AG10803 (cell line): ENCODE results near the gene UBP1.

Experiments
- DNase-seq: peaks from one replicate; pipeline ENCODE4 v3.0.0; 2010; ENCODE audit warnings: low read depth
- H3K4me3 ChIP-seq: 2 replicates; pipeline ENCODE4 v1.5.1; 2011; ENCODE audit warnings: mild to moderate bottlenecking, low read length, control low read depth
- TF ChIP-seq, protein P1 (sequence below): conservative IDR thresholded peaks from 2 replicates; pipeline ENCODE4 v1.5.1; 2011; ENCODE audit warnings: mild to moderate bottlenecking, low read length, control low read depth, inconsistent platforms

UBP1 gene

DNA sequence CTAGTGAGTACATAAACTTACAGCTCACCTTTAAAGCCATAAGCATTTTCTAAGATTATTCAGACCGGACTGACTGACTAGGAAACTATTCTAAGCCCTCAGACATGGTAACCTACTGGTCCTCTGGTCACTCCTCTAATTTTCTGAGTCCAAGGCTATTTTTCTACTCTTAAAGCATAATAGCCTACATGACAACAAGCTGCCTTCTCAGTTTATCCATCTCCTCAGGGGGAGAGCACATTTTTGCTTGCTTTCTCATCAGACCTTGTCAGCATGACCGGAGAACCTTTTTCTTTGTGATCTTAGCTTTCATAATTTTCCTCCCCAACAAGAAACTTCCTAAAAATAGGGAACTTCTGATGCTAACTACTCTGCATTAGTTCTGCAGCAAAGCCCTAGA is 38.4 kb downstream of the UBP1 start:
- DNase-seq, result no peak
- TF ChIP-seq, protein P1, sequence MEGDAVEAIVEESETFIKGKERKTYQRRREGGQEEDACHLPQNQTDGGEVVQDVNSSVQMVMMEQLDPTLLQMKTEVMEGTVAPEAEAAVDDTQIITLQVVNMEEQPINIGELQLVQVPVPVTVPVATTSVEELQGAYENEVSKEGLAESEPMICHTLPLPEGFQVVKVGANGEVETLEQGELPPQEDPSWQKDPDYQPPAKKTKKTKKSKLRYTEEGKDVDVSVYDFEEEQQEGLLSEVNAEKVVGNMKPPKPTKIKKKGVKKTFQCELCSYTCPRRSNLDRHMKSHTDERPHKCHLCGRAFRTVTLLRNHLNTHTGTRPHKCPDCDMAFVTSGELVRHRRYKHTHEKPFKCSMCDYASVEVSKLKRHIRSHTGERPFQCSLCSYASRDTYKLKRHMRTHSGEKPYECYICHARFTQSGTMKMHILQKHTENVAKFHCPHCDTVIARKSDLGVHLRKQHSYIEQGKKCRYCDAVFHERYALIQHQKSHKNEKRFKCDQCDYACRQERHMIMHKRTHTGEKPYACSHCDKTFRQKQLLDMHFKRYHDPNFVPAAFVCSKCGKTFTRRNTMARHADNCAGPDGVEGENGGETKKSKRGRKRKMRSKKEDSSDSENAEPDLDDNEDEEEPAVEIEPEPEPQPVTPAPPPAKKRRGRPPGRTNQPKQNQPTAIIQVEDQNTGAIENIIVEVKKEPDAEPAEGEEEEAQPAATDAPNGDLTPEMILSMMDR, result no peak
- no peak overlapping the region for H3K4me3 ChIP-seq

DNA sequence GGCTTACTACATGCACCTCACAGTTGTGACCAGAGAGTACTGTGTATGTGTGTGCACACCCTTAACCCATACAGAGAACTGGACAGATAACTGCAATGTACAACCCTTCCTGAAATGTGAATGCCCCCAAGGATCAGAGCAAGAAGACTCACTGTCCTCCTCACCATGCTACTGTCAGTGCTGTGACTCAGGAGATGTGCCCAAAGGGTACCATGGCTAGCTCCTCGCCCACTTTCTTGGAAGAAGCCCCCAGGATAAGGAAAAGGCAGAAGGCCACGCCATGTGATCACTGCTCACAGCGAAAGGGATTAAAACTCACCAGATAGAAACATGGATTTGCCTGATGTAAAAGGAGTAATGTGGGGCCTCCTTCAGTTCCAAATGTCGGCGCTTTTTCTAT is 41.8 kb downstream of the UBP1 start:
- TF ChIP-seq, protein P1, result no peak
- H3K4me3 ChIP-seq, result no peak overlapping the region
- DNase-seq, result no peak

DNA sequence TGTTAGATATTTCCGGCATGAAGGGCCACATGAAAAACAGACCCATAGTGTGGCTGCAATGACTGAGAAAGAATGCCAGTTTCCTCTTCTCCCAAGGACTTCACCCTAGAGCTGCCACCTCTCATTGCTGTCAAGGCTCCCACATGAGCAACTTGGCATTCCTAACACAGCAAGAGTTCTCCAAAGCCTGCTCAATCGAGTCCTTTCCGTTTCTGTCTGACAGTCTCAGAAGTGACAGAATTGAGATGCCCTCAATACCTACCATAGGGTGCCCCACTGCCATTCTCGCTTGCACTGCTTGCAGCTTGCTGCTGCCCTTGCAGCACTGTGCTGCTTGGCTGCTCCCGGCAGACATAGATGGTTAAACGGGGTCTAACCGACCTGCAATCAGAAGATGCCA is 44.3 kb downstream of the UBP1 start:
- H3K4me3 ChIP-seq, result no peak overlapping the region
- TF ChIP-seq, protein P1, result no peak
- DNase-seq, result no peak

DNA sequence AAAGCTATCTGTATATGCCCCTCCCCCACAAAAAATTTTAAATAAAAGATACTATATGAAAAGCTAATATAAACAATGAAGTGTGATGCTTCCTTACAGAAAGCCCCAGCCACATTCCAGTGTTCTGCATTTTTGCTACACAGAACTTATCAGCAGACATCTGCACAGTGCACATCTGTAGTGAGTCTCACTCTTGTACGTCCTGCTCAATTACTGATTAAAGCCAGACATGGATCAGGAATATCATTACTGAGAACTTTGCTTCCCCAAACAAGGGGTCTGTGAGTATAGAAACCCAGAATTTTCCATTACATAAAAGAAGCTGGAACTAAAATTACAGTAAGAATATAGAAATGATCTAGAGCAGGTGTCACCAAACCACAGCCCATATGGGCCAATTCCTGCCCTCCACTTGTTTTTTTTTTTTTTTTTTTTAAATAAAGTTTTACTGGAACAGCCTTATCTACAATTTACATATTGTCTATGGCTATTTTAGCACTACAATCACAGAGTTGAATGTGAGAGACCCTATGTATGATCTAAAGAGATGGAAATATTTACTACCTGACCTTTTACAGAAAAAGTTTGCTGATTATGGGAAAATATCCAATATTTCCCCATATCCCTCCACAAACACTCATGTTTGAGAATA is 45.7 kb downstream of the UBP1 start:
- DNase-seq, result no peak
- TF ChIP-seq, protein P1, result no peak
- H3K4me3 ChIP-seq, result no peak overlapping the region

DNA sequence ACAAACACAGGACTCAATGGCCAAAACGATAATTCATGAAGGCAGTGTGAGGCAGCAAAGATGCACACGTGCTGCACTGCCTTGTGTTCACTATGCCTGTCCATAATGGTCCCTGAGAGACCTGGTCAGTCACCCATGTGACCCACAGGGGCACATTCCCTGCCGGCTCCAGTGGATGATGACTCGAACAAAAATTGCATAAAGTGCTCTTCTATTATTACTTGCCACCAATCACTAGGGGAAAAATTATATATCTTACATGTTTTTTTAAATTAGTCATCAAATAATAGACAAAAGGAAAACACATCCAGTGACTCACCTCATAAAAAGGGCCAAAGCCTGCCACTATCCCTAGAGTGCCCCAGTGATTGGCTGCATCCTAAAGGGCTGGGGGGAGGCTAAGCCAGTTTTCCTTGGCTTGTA is 47.5 kb downstream of the UBP1 start:
- peak; percentile 85 for DNase-seq
- TF ChIP-seq, protein P1, result no peak
- H3K4me3 ChIP-seq, result no peak overlapping the region

DNA sequence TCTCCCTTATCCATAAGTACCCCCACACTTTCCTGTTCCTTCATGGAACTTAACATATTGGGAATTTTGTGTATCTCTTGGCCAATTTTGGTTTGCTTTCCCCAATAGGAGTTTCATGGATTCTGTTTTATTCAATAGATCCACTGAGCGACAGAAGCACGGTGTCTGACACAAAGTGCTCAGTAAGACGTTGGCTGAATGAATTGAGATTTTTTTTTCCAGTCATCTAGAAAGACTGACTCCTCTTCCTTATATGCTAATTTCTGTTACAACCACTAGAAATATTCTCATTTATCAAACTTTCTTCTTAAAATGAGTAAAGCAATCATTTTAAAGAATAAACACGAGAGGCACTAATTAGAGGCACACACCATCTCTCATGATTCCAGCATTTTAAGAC is 48.1 kb downstream of the UBP1 start:
- no peak overlapping the region for H3K4me3 ChIP-seq
- TF ChIP-seq, protein P1, result no peak

DNA sequence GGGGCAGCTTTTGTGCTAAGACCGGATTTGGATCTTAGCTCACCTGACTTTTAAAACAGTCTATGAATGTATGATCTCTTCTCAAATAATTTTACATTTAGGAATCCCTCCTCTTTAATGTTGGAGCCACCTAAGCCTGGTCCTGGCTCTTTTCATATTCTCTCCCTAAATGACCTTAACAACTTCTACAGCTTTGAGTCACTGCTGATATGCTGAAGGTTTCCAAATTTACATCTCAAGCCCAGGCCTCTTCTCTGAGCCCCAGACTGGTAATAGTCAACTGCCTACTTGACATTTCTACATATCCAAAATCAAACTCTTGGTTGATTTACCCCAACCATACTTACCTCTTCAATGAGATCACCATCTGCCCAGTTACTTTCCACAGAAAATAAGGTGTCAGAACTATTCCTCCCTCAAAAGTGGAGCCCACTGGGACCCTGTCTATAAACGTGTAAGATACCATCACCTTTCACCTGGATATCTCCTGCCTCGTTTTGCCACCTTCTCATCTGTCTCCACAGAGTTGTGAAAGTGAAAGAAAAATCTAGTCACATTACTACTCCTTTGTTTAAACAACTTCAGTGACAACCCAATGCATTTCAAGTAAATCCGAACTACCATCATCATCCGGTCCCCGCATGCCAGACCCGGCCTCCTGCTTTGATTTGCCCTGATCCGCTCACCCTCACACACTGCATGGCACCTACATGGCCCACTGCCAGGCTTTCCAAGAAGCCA is 48.8 kb downstream of the UBP1 start:
- TF ChIP-seq, protein P1, result no peak
- no peak overlapping the region for H3K4me3 ChIP-seq
- DNase-seq, result no peak

More for the DNA sequence above, 48.1 kb downstream of the UBP1 start:
- DNase-seq, result no peak
